ENCODE data around the gene FBXO30. TPM values are rescaled to one million over a fixed set of nuclear protein-coding genes. Genes with fewer than 3 reads are reported as not detected.

Gene FBXO30
- total and polyA plus RNA-seq, 10 of the 15 experiments (the other 5 are each of a cell fraction or from before 2014, with no cell fraction given): 1.7 to 6.9 (median 5.3) TPM

Other genes with a start within 250 kb of the FBXO30 start
- gene EPM2A, start 79.3 kb downstream of the FBXO30 start, total RNA-seq (2014; rRNA removed): 13.0 and 13.5 TPM in 2 replicates
- 11.7 and 12.4 TPM in 2 replicates for gene EPM2A, start 79.3 kb downstream of the FBXO30 start, total RNA-seq (2014; rRNA removed; fragmentation: Illumina TruSeq; extraction: Trizol)
- gene EPM2A, start 79.3 kb downstream of the FBXO30 start, total RNA-seq (2021): 11.8 and 12.8 TPM in 2 replicates
- 7.6 and 10.0 TPM in 2 replicates for gene EPM2A, start 79.3 kb downstream of the FBXO30 start, polyA plus RNA-seq (2011; rRNA removed)
- 8.3 and 9.9 TPM in 2 replicates for gene EPM2A, start 79.3 kb downstream of the FBXO30 start, polyA plus RNA-seq (2014; fragmentation: Illumina TruSeq; extraction: Trizol)
- gene EPM2A, start 79.3 kb downstream of the FBXO30 start, polyA plus RNA-seq (2014; fragmentation: Nextera tagmentation; extraction: Ambion mirVana): 1 to 10 TPM; 3.7 to 4.5 TPM
- 9.0 and 10.4 TPM in 2 replicates for gene EPM2A, start 79.3 kb downstream of the FBXO30 start, polyA plus RNA-seq (2014; rRNA removed)
- gene EPM2A, start 79.3 kb downstream of the FBXO30 start, polyA plus RNA-seq (2016; fragmentation: Nextera tagmentation; extraction: Ambion mirVana): 1 to 10 TPM; 3.4 to 6.4 TPM
- 12.4 and 16.9 TPM in 2 replicates for gene SHPRH, start 149.6 kb upstream of the FBXO30 start, total RNA-seq (2014; rRNA removed)
- 20.5 and 20.7 TPM in 2 replicates for gene SHPRH, start 149.6 kb upstream of the FBXO30 start, total RNA-seq (2014; rRNA removed; fragmentation: Illumina TruSeq; extraction: Trizol)
- gene SHPRH, start 149.6 kb upstream of the FBXO30 start, total RNA-seq (2021): 11.4 and 13.4 TPM in 2 replicates
- 13.9 and 21.3 TPM in 2 replicates for gene SHPRH, start 149.6 kb upstream of the FBXO30 start, polyA plus RNA-seq (2011; rRNA removed)
- 10.7 and 13.8 TPM in 2 replicates for gene SHPRH, start 149.6 kb upstream of the FBXO30 start, polyA plus RNA-seq (2014; fragmentation: Illumina TruSeq; extraction: Trizol)
- 1 to 10 TPM; 2.3 to 4.6 TPM for gene SHPRH, start 149.6 kb upstream of the FBXO30 start, polyA plus RNA-seq (2014; fragmentation: Nextera tagmentation; extraction: Ambion mirVana)
- gene SHPRH, start 149.6 kb upstream of the FBXO30 start, polyA plus RNA-seq (2014; rRNA removed): 6.6 and 9.2 TPM in 2 replicates
- gene SHPRH, start 149.6 kb upstream of the FBXO30 start, polyA plus RNA-seq (2016; fragmentation: Nextera tagmentation; extraction: Ambion mirVana): 10 to 100 TPM; 12.7 to 13.0 TPM
- gene GRM1, start 214.3 kb upstream of the FBXO30 start, total RNA-seq (2014; rRNA removed): not detected in 2 replicates
- gene GRM1, start 214.3 kb upstream of the FBXO30 start, total RNA-seq (2014; rRNA removed; fragmentation: Illumina TruSeq; extraction: Trizol): not detected in 2 replicates
- gene GRM1, start 214.3 kb upstream of the FBXO30 start, total RNA-seq (2021): 0.05 TPM in 1 of 2 replicates, not detected in the other
- 0.01 and 0.04 TPM in 2 replicates for gene GRM1, start 214.3 kb upstream of the FBXO30 start, polyA plus RNA-seq (2011; rRNA removed)
- gene GRM1, start 214.3 kb upstream of the FBXO30 start, polyA plus RNA-seq (2014; fragmentation: Illumina TruSeq; extraction: Trizol): 0.03 TPM in 1 of 2 replicates, not detected in the other
- not detected for gene GRM1, start 214.3 kb upstream of the FBXO30 start, polyA plus RNA-seq (2014; fragmentation: Nextera tagmentation; extraction: Ambion mirVana)
- gene GRM1, start 214.3 kb upstream of the FBXO30 start, polyA plus RNA-seq (2014; rRNA removed): not detected in 2 replicates
- gene GRM1, start 214.3 kb upstream of the FBXO30 start, polyA plus RNA-seq (2016; fragmentation: Nextera tagmentation; extraction: Ambion mirVana): not detected